K562 (cell line): ENCODE results near the gene KMT2A. TPM values are rescaled to one million over a fixed set of nuclear protein-coding genes. Genes with fewer than 3 reads are reported as not detected.
A peak's percentile ranks its signal among the peaks of the same experiment; 100 is the strongest.

Source experiments
- ARHGAP35 ChIP-seq: fragments of 450-650 bp; IDR thresholded peaks from 2 replicates; pipeline ENCODE4 v1.6.1; 2018; ENCODE audit not compliant: partially characterized antibody
- ARID1B ChIP-seq: fragments of 450-650 bp; IDR thresholded peaks from 2 replicates; pipeline ENCODE4 v1.6.1; 2016; ENCODE audit warnings: antibody characterized with exemption, mild to moderate bottlenecking, inconsistent platforms
- ETS2 ChIP-seq: IDR thresholded peaks from 2 replicates; pipeline ENCODE4 v1.6.1; 2016; ENCODE audit warnings: borderline replicate concordance, missing genetic modification characterization, mild to moderate bottlenecking, moderate library complexity, missing compliant biosample characterization; ENCODE audit not compliant: poor library complexity, severe bottlenecking
- ETV6 ChIP-seq, 3 experiments: fragments of 150-350 bp in 1 of 3; sonication (generic) in 1 of 3; formaldehyde crosslinking in 1 of 3; IDR thresholded peaks; 2 replicates each; pipeline versions ENCODE4 v1.6.1 to v1.8.0; 2014 to 2022; ENCODE audit warnings: borderline replicate concordance in 2 of 3, low read depth in 2 of 3, antibody characterized with exemption in 1 of 3, low read length in 1 of 3, mild to moderate bottlenecking in 1 of 3, missing genetic modification reagents in 1 of 3
- GATAD2A ChIP-seq: fragments of 450-650 bp; IDR thresholded peaks from 2 replicates; pipeline ENCODE4 v1.6.1; 2017
- HNRNPUL1 ChIP-seq: fragments of 200-400 bp; formaldehyde crosslinking; IDR thresholded peaks from 2 replicates; pipeline ENCODE4 v1.6.1; 2017; ENCODE audit warnings: low read length
- L3MBTL2 ChIP-seq: fragments of 450-650 bp; IDR thresholded peaks from 2 replicates; pipeline ENCODE4 v1.6.1; 2016; ENCODE audit warnings: mild to moderate bottlenecking, moderate library complexity
- MITF ChIP-seq: IDR thresholded peaks from 2 replicates; pipeline ENCODE4 v1.6.1; 2014; ENCODE audit warnings: antibody characterized with exemption
- NR2C1 ChIP-seq, 2 experiments: fragments of 450-650 bp; IDR thresholded peaks; 2 replicates each; pipeline ENCODE4 v1.6.1; 2017; ENCODE audit warnings: mild to moderate bottlenecking in 2 of 2, antibody characterized with exemption in 1 of 2, inconsistent platforms in 1 of 2, missing compliant biosample characterization in 1 of 2, missing genetic modification characterization in 1 of 2
- PHB ChIP-seq: fragments of 250-450 bp; sonication (Bioruptor Pico); IDR thresholded peaks from 2 replicates; pipeline ENCODE4 v1.5.0; 2021
- POLR2AphosphoS2 ChIP-seq: IDR thresholded peaks from 2 replicates; pipeline ENCODE4 v1.6.1; 2012; ENCODE audit warnings: low read length, improper control_type of control experiment
- SNAPC5 ChIP-seq: fragments of 250-450 bp; sonication (Bioruptor Pico); IDR thresholded peaks from 2 replicates; pipeline ENCODE4 v1.8.0; 2021; ENCODE audit warnings: moderate library complexity, mild to moderate bottlenecking, inconsistent platforms
- TCF7L2 ChIP-seq: fragments of 150-350 bp; IDR thresholded peaks from 2 replicates; pipeline ENCODE4 v1.6.1; 2016; ENCODE audit warnings: low read depth, mild to moderate bottlenecking, low read length, moderate library complexity
- U2AF2 ChIP-seq: fragments of 200-400 bp; formaldehyde crosslinking; optimal IDR thresholded peaks from 2 replicates; pipeline ENCODE3; 2017; ENCODE audit warnings: low read depth, mild to moderate bottlenecking, low read length
- UBTF ChIP-seq, 2 experiments: IDR thresholded peaks; 2 replicates each; pipeline ENCODE4 v1.6.1; 2012; ENCODE audit warnings: improper control_type of control experiment in 2 of 2, low read depth in 2 of 2, low read length in 2 of 2, borderline replicate concordance in 1 of 2
- ZBTB26 ChIP-seq: fragments of 450-650 bp; formaldehyde crosslinking; IDR thresholded peaks from 2 replicates; pipeline ENCODE4 v1.4.0; 2022; ENCODE audit warnings: missing genetic modification characterization
- ZNF134 ChIP-seq: fragments of 250-450 bp; sonication (Bioruptor Pico); conservative IDR thresholded peaks from 2 replicates; pipeline ENCODE4 v1.4.0; 2020
- ZNF232 ChIP-seq: sonication (generic); formaldehyde crosslinking; IDR thresholded peaks from 2 replicates; pipeline ENCODE4 v1.8.0; 2022; ENCODE audit warnings: mild to moderate bottlenecking, missing genetic modification reagents
- ZNF445 ChIP-seq: fragments of 250-450 bp; sonication (Bioruptor Pico); IDR thresholded peaks from 2 replicates; pipeline ENCODE4 v1.4.0; 2020; ENCODE audit warnings: low read depth, mild to moderate bottlenecking, moderate library complexity
- polyA plus RNA-seq, 8 experiments: library from polyadenylated mRNA; depleted of rRNA in 4 of 8; stranded (reverse) in 5 of 8; unstranded in 3 of 8; fragments of >200 nt; fragmentation: Nextera tagmentation in 2 of 8; fragmentation: Illumina TruSeq in 1 of 8; extraction: Ambion mirVana in 2 of 8; extraction: Trizol in 1 of 8; gene quantifications; 2 replicates each; pipeline versions ENCODE4 v1.2.1 to v1.2.3, GENCODE V29; 2011 to 2014; ENCODE audit warnings: inconsistent platforms in 1 of 8, missing spikeins in 1 of 8
- total RNA-seq, 7 experiments: library from RNA; depleted of rRNA in 6 of 7; stranded (reverse); fragments of >200 nt in 6 of 7; fragmentation: Illumina TruSeq in 2 of 7; extraction: Trizol in 2 of 7; gene quantifications; 2 replicates each; pipeline versions ENCODE4 v1.2.1 to v1.2.3, GENCODE V29; 2011 to 2021; ENCODE audit warnings: low replicate concordance in 1 of 7
- TF ChIP-seq, protein P1 (sequence below), 2 experiments: fragments of 450-650 bp; IDR thresholded peaks; 2 replicates each; pipeline ENCODE4 v1.6.1; 2016

Gene KMT2A
- total and polyA plus RNA-seq, 9 of the 15 experiments (the other 6 are each of a cell fraction or from before 2014, with no cell fraction given): 9.6 to 59.9 (median 32.6) TPM

- peak in 1 of 2 experiments; percentile 50; a peak in 1 of 4 replicates for TF ChIP-seq UBTF (IDR thresholded peaks at IDR 0.05; ENCODE audit: borderline replicate concordance in 1 of 2, low read depth in 2 of 2, low read length in 2 of 2)
- TF ChIP-seq, protein P1, sequence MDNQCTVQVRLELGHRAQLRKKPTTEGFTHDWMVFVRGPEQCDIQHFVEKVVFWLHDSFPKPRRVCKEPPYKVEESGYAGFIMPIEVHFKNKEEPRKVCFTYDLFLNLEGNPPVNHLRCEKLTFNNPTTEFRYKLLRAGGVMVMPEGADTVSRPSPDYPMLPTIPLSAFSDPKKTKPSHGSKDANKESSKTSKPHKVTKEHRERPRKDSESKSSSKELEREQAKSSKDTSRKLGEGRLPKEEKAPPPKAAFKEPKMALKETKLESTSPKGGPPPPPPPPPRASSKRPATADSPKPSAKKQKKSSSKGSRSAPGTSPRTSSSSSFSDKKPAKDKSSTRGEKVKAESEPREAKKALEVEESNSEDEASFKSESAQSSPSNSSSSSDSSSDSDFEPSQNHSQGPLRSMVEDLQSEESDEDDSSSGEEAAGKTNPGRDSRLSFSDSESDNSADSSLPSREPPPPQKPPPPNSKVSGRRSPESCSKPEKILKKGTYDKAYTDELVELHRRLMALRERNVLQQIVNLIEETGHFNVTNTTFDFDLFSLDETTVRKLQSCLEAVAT (IDR thresholded peaks at IDR 0.05): peak in 1 of 2 experiments; percentile 99; a peak in 2 of 4 replicates
- TF ChIP-seq TCF7L2: no peak
- no peak for TF ChIP-seq ETV6 (IDR thresholded peaks at IDR 0.05; ENCODE audit: borderline replicate concordance in 1 of 2, low read depth in 2 of 2, low read length in 1 of 2)
- no peak for TF ChIP-seq ETV6 (CRISPR knock-in tag; IDR thresholded peaks at IDR 0.05; ENCODE audit: borderline replicate concordance)
- peak; percentile 95 for TF ChIP-seq L3MBTL2
- 0 out of 2 replicates have a peak, but pooled peaks have one; percentile 42 for TF ChIP-seq ZNF232 (CRISPR knock-in tag)
- TF ChIP-seq HNRNPUL1: no peak
- no peak for TF ChIP-seq ZNF134 (CRISPR knock-in tag)
- no peak for TF ChIP-seq NR2C1 (IDR thresholded peaks at IDR 0.05)
- TF ChIP-seq NR2C1 (tag; IDR thresholded peaks at IDR 0.05): no peak
- no peak for TF ChIP-seq SNAPC5
- TF ChIP-seq PHB (CRISPR knock-in tag): 0 out of 2 replicates have a peak, but pooled peaks have one; percentile 34
- TF ChIP-seq ETS2 (tag): no peak
- no peak for TF ChIP-seq GATAD2A
- 0 out of 2 replicates have a peak, but pooled peaks have one; percentile 23 for TF ChIP-seq ZBTB26 (CRISPR knock-in tag)
- no peak for TF ChIP-seq POLR2AphosphoS2
- no peak for TF ChIP-seq ARHGAP35
- TF ChIP-seq ARID1B: peak; percentile 14; the same call in 1 of the 2 replicates
- no peak; the same call in 1 of the 2 replicates for TF ChIP-seq MITF
- no peak for TF ChIP-seq ZNF445 (CRISPR knock-in tag)
- TF ChIP-seq U2AF2: no peak
These were observed 94.6 kb downstream of the KMT2A start, which contains the start of gene TMEM25 (continued) for GRCh38 chr11:118530683-118531596.
